SK-N-MC (cell line): Measurements from ENCODE around the gene CCDC73.

Source experiments
- EZH2 ChIP-seq: fragments of 200-600 bp; sonication (generic); IDR thresholded peaks from one replicate; pipeline ENCODE4 v1.6.1; 2017; ENCODE audit warnings: antibody characterized with exemption
- FOXP2 ChIP-seq: optimal IDR thresholded peaks from 2 replicates; pipeline ENCODE3; 2011; ENCODE audit warnings: mild to moderate bottlenecking, moderate library complexity; ENCODE audit not compliant: insufficient read depth; ENCODE audit errors: extremely low read length, control extremely low read depth
- POLR2AphosphoS5 ChIP-seq: IDR thresholded peaks from 2 replicates; pipeline ENCODE4 v1.6.1; 2012; ENCODE audit warnings: mild to moderate bottlenecking, low read depth, low read length, borderline replicate concordance

- TF ChIP-seq POLR2AphosphoS5 (no peak), EZH2 (no peak), FOXP2 (no peak)
Observed at GRCh38 chr11:32659672-32660071, 134.8 kb downstream of the CCDC73 start.
